ENCODE measurements around the gene SCT. TPM values are rescaled to one million over a fixed set of nuclear protein-coding genes. Genes with fewer than 3 reads are reported as not detected.

The SCT gene
- total and polyA plus RNA-seq, 2 experiments from 2014 or later, result 2.6 TPM; not detected in 1

- H3K4me1 ChIP-seq (ENCODE audit: insufficient read depth), result peaks cover 10% of the 10 kb centered on the region
- H3K9me2 ChIP-seq (ENCODE audit: insufficient read depth), result no peaks in the 10 kb centered on the region
- DNase-seq (ENCODE audit: low spot score) (no peak), ATAC-seq (no peak)
- peaks cover 8% of the 10 kb centered on the region for H3K27me3 Mint-ChIP-seq (ENCODE audit: insufficient read depth, low read depth, poor library complexity)
- H3K4me2 ChIP-seq, result no peak overlapping the region
- H3F3A ChIP-seq (replicated peaks; ENCODE audit: low read depth), result peaks cover 11% of the 10 kb centered on the region; the same call in 1 of the 2 replicates
- peaks cover 18% of the 10 kb centered on the region for H3K36me3 Mint-ChIP-seq (ENCODE audit: low read depth)
- TF ChIP-seq ETS1 (IDR thresholded peaks at IDR 0.05) (no peak), ZNF331 (CRISPR knock-in tag; IDR thresholded peaks at IDR 0.05; ENCODE audit: low read depth) (no peak), POLR2AphosphoS5 (IDR thresholded peaks at IDR 0.05; ENCODE audit: low read depth) (no peak), EZH2phosphoT487 (IDR thresholded peaks at IDR 0.05; ENCODE audit: unreplicated experiment) (no peak), NANOG (IDR thresholded peaks at IDR 0.05; ENCODE audit: borderline replicate concordance) (no peak), STAT1 (IDR thresholded peaks at IDR 0.05; ENCODE audit: unreplicated experiment) (no peak), REST (IDR thresholded peaks at IDR 0.05; ENCODE audit: unreplicated experiment) (no peak), EZH2 (IDR thresholded peaks at IDR 0.05; ENCODE audit: low read depth, unreplicated experiment) (no peak), ZNF462 (CRISPR knock-in tag; IDR thresholded peaks at IDR 0.05) (no peak), CREB1 (CRISPR knock-in tag; IDR thresholded peaks at IDR 0.05; ENCODE audit: low read depth) (no peak), CTCF (conservative IDR thresholded peaks at IDR 0.05; ENCODE audit: low read depth in 2 of 2) (no peak), JUNB (IDR thresholded peaks at IDR 0.05; ENCODE audit: unreplicated experiment) (no peak), ZNF114 (CRISPR knock-in tag; IDR thresholded peaks at IDR 0.05) (no peak)
- no peak overlapping the region for H3K27ac ChIP-seq (ENCODE audit: low read depth)
- no peaks in the 10 kb centered on the region; the same call in 2 of the 3 replicates for H3K9me3 Mint-ChIP-seq
- H3K79me2 ChIP-seq (replicated peaks; ENCODE audit: insufficient read depth), result peaks cover 72% of the 10 kb centered on the region
- peaks cover 6% of the 10 kb centered on the region for H3K27me3 ChIP-seq (ENCODE audit: insufficient read depth)
- no peak overlapping the region for H3K4me3 ChIP-seq
- peak overlapping the region; percentile 38; the same call in 1 of the 2 replicates for H3K27ac Mint-ChIP-seq
- H2AFZ ChIP-seq, result no peak overlapping the region
- peaks cover 15% of the 10 kb centered on the region for H3K4me1 Mint-ChIP-seq
- no peak overlapping the region for H3K4me3 Mint-ChIP-seq
- H3K36me3 ChIP-seq (ENCODE audit: insufficient read depth), result peaks cover 10% of the 10 kb centered on the region; the same call in 1 of the 2 replicates
- peaks cover 32% of the 10 kb centered on the region for H4K20me1 ChIP-seq (replicated peaks; ENCODE audit: insufficient read depth)
Observed at GRCh38 chr11:579830-580601, 47.0 kb downstream of the SCT start.

Data from GM23338 (cell line).